Measurements from ENCODE around the gene RBM19.
A peak's percentile ranks its signal among the peaks of the same experiment; 100 is the strongest.
"Not testable (repeated sequence)": the region's sequence is repeated elsewhere in the genome, so short reads cannot be mapped to it uniquely, and the experiment has no call there.

The RBM19 gene

GRCh38 chr12:113930249-113930648 is 35.9 kb downstream of the RBM19 start:
- DNase-seq: no peak

GRCh38 chr12:113929312-113929989 is 36.7 kb downstream of the RBM19 start:
- DNase-seq: no peak

- no peak for DNase-seq
Observed at GRCh38 chr12:113926788-113927187, 39.3 kb downstream of the RBM19 start.

GRCh38 chr12:113924341-113924740 is 41.8 kb downstream of the RBM19 start:
- no peak for DNase-seq

GRCh38 chr12:113923251-113923650 is 42.9 kb downstream of the RBM19 start:
- no peak for DNase-seq

GRCh38 chr12:113921430-113921829 is 44.7 kb downstream of the RBM19 start:
- DNase-seq: no peak

GRCh38 chr12:113919791-113920190 is 46.3 kb downstream of the RBM19 start:
- no peak for DNase-seq

- DNase-seq: no peak
Observed at GRCh38 chr12:113918306-113918705, 47.8 kb downstream of the RBM19 start.

- no peak for DNase-seq
Observed at GRCh38 chr12:113917393-113917792, 48.7 kb downstream of the RBM19 start.

GRCh38 chr12:113914806-113915205 is 51.3 kb downstream of the RBM19 start:
- DNase-seq: no peak

- DNase-seq: no peak
Observed at GRCh38 chr12:113914176-113914575, 51.9 kb downstream of the RBM19 start.

- peak; percentile 9 for DNase-seq
Observed at GRCh38 chr12:113912760-113913329, 53.3 kb downstream of the RBM19 start.

GRCh38 chr12:113911971-113912759 is 54.0 kb downstream of the RBM19 start:
- DNase-seq: no peak

GRCh38 chr12:113910751-113911272 is 55.3 kb downstream of the RBM19 start:
- no peak for DNase-seq

- no peak for DNase-seq
Observed at GRCh38 chr12:113909776-113910420, 56.2 kb downstream of the RBM19 start.

GRCh38 chr12:113908584-113909100 is 57.5 kb downstream of the RBM19 start:
- no peak for DNase-seq

- DNase-seq: no peak
Observed at GRCh38 chr12:113907446-113908180, 58.5 kb downstream of the RBM19 start.

- DNase-seq: no peak
Observed at GRCh38 chr12:113906411-113907200, 59.5 kb downstream of the RBM19 start.

GRCh38 chr12:113905829-113906228 is 60.3 kb downstream of the RBM19 start:
- no peak for DNase-seq

- no peak for DNase-seq
Observed at GRCh38 chr12:113903381-113903863, 62.7 kb downstream of the RBM19 start.

GRCh38 chr12:113901319-113901718 is 64.8 kb downstream of the RBM19 start:
- DNase-seq: not testable (repeated sequence)
